Upper lobe of right lung (tissue), 1 donor: ENCODE measurements around the gene HAT1. TPM values are rescaled to one million over a fixed set of nuclear protein-coding genes. Genes with fewer than 3 reads are reported as not detected.
A peak's percentile ranks its signal among the peaks of the same experiment; 100 is the strongest.
"Not testable (repeated sequence)": the region's sequence is repeated elsewhere in the genome, so short reads cannot be mapped to it uniquely, and the experiment has no call there.

ENCODE experiments used
- ATAC-seq: fragments of 200-7000 bp; cut with Tn5 transposase; one replicate; pipeline ENCODE4 v1.9.1; 2020; ENCODE audit warnings: mild to moderate bottlenecking, moderate library complexity
- DNase-seq: peaks from one replicate; pipeline ENCODE4 v3.0.0-alpha.2; 2020
- H3K27ac ChIP-seq: fragments of 200-600 bp; one replicate; pipeline ENCODE4 v1.8.0; 2022
- H3K27me3 ChIP-seq: fragments of 200-600 bp; one replicate; pipeline ENCODE4 v1.8.0; 2022; ENCODE audit warnings: mild to moderate bottlenecking
- H3K36me3 ChIP-seq: fragments of 200-600 bp; one replicate; pipeline ENCODE4 v1.8.0; 2022
- H3K4me1 ChIP-seq: fragments of 200-600 bp; one replicate; pipeline ENCODE4 v1.8.0; 2022
- H3K4me3 ChIP-seq: fragments of 200-600 bp; one replicate; pipeline ENCODE4 v1.8.0; 2022; ENCODE audit warnings: mild to moderate bottlenecking
- H3K9me3 ChIP-seq: fragments of 200-600 bp; one replicate; pipeline ENCODE4 v1.8.0; 2022
- intact Hi-C: fragments of 100-400 bp; cut with DNase I; formaldehyde crosslinking; loops from one replicate; pipeline ENCODE4 v1.11.0; 2022
- total RNA-seq: library from RNA; stranded (reverse); fragmentation: NEBNext Ultra II Directional; extraction: Animal tissue kit (Norgen Biotek cat#: 25700); gene quantifications from one replicate; pipeline ENCODE4 v1.2.1, GENCODE V29; 2021
- TF ChIP-seq, protein P1 (sequence below): fragments of 200-600 bp; IDR thresholded peaks from one replicate; pipeline ENCODE4 v1.8.0; 2022; ENCODE audit warnings: antibody characterized with exemption
- donor health status: DM: no; HTN: yes; CAD: no; lungs with severe emphysema.

Gene HAT1
- total RNA-seq, 1 donor from 2014 or later, result 24.8 TPM

GRCh38 chr2:171979103-171979502 is 56.8 kb downstream of the HAT1 start:
- DNase-seq (no peak), ATAC-seq (no peak)
- no peak overlapping the region for H3K4me3 ChIP-seq
- no peak overlapping the region for H3K27ac ChIP-seq
- intact Hi-C loops, result no loop called here
- no peaks in the 10 kb centered on the region for H3K4me1 ChIP-seq
- no peaks in the 10 kb centered on the region for H3K27me3 ChIP-seq
- peaks cover 68% of the 10 kb centered on the region for H3K36me3 ChIP-seq
- TF ChIP-seq, protein P1, sequence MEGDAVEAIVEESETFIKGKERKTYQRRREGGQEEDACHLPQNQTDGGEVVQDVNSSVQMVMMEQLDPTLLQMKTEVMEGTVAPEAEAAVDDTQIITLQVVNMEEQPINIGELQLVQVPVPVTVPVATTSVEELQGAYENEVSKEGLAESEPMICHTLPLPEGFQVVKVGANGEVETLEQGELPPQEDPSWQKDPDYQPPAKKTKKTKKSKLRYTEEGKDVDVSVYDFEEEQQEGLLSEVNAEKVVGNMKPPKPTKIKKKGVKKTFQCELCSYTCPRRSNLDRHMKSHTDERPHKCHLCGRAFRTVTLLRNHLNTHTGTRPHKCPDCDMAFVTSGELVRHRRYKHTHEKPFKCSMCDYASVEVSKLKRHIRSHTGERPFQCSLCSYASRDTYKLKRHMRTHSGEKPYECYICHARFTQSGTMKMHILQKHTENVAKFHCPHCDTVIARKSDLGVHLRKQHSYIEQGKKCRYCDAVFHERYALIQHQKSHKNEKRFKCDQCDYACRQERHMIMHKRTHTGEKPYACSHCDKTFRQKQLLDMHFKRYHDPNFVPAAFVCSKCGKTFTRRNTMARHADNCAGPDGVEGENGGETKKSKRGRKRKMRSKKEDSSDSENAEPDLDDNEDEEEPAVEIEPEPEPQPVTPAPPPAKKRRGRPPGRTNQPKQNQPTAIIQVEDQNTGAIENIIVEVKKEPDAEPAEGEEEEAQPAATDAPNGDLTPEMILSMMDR, result no peak
- no peaks in the 10 kb centered on the region for H3K9me3 ChIP-seq

GRCh38 chr2:171983924-171984323 is 61.7 kb downstream of the HAT1 start:
- ATAC-seq, DNase-seq, intact Hi-C loops, H3K9me3 ChIP-seq, H3K4me3 ChIP-seq, H3K4me1 ChIP-seq, H3K27ac ChIP-seq, H3K27me3 ChIP-seq: not testable (repeated sequence)
- peaks cover 43% of the 10 kb centered on the region for H3K36me3 ChIP-seq

- H3K27me3 ChIP-seq, result peaks cover 6% of the 10 kb centered on the region
- ATAC-seq, result no peak
- intact Hi-C loops, result no loop called here
- TF ChIP-seq, protein P1, result no peak
- no peak for DNase-seq
- no peaks in the 10 kb centered on the region for H3K4me1 ChIP-seq
- no peak overlapping the region for H3K27ac ChIP-seq
- H3K36me3 ChIP-seq, result peaks cover 32% of the 10 kb centered on the region
- H3K4me3 ChIP-seq, result no peak overlapping the region
- no peaks in the 10 kb centered on the region for H3K9me3 ChIP-seq
Observed at GRCh38 chr2:171985076-171985475, 62.8 kb downstream of the HAT1 start.

GRCh38 chr2:171986778-171987177 is 64.5 kb downstream of the HAT1 start:
- Histone ChIP-seq H3K27ac (no peak overlapping the region), H3K9me3 (no peaks in the 10 kb centered on the region), H3K36me3 (peaks cover 18% of the 10 kb centered on the region), H3K27me3 (peaks cover 6% of the 10 kb centered on the region), H3K4me3 (no peak overlapping the region), H3K4me1 (no peaks in the 10 kb centered on the region)
- intact Hi-C loops, result no loop called here
- no peak for DNase-seq
- no peak for ATAC-seq
- TF ChIP-seq, protein P1, result no peak

- no peak for DNase-seq
- intact Hi-C loops, result no loop called here
- peak; percentile 94 for ATAC-seq
- H3K9me3 ChIP-seq, result no peaks in the 10 kb centered on the region
- no peak overlapping the region for H3K27ac ChIP-seq
- no peaks in the 10 kb centered on the region for H3K36me3 ChIP-seq
- no peaks in the 10 kb centered on the region for H3K4me1 ChIP-seq
- peaks cover 20% of the 10 kb centered on the region for H3K27me3 ChIP-seq
- TF ChIP-seq, protein P1, result no peak
- H3K4me3 ChIP-seq, result no peak overlapping the region
Observed at GRCh38 chr2:171991027-171991426, 68.8 kb downstream of the HAT1 start.

GRCh38 chr2:171995586-171995985 is 73.3 kb downstream of the HAT1 start:
- Histone ChIP-seq H3K36me3 (no peaks in the 10 kb centered on the region), H3K4me1 (no peaks in the 10 kb centered on the region), H3K27me3 (peaks cover 14% of the 10 kb centered on the region), H3K4me3 (no peak overlapping the region), H3K9me3 (no peaks in the 10 kb centered on the region), H3K27ac (no peak overlapping the region)
- TF ChIP-seq, protein P1, result no peak
- DNase-seq (no peak), ATAC-seq (no peak)
- intact Hi-C loops, result no loop called here
